Activated T-cell treated with anti-CD3 and anti-CD28 coated beads, Interleukin-2, amount 50 U/mL, for 48 hours (primary cell): ENCODE data around the gene ZFAND3.
"Not testable (repeated sequence)": the region's sequence is repeated elsewhere in the genome, so short reads cannot be mapped to it uniquely, and the experiment has no call there.

ENCODE experiments used
- DNase-seq, 2 experiments: peaks; one replicate each; pipeline ENCODE4 v3.0.0-alpha.2; 2020

ZFAND3 gene

DNA sequence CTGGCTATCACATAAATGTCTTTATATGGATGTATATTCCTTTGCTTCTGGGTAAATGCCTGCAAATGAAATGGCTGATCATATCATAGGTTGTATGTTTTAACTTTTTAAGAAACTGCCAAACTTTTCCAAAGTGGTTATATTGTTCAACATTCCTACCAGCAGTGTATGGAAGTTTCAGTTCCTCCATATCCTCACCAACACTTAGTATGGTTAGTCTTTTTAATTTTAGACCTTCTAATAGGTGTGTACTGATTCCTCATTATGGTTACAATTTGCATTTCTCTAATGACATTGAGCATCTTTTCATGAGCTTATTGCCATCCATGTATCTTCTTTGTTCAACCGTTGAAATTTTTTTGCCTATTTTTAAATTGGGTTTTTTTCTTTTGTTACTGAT, 155.4 kb downstream of the ZFAND3 start:
- DNase-seq, result no peak

DNA sequence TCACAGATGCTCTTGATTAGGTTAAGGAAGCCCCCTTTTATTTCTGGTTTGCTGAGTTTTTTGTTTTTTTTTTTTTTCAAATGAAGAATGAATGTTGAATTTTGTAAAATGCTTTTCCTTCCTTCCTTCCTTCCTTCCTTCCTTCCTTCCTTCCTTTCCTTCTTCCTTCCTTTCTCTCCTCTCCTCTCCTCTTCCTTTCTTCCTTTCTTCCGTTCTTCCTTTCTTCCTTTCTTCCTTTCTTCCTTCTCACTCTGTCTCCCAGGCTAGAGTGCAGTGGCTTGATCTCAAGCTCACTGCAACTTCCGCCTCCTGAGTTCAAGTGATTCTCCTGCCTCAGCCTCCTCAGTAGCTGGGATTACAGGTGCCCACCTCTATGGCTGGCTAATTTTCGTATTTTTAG, 158.2 kb downstream of the ZFAND3 start:
- DNase-seq, result no peak

DNA sequence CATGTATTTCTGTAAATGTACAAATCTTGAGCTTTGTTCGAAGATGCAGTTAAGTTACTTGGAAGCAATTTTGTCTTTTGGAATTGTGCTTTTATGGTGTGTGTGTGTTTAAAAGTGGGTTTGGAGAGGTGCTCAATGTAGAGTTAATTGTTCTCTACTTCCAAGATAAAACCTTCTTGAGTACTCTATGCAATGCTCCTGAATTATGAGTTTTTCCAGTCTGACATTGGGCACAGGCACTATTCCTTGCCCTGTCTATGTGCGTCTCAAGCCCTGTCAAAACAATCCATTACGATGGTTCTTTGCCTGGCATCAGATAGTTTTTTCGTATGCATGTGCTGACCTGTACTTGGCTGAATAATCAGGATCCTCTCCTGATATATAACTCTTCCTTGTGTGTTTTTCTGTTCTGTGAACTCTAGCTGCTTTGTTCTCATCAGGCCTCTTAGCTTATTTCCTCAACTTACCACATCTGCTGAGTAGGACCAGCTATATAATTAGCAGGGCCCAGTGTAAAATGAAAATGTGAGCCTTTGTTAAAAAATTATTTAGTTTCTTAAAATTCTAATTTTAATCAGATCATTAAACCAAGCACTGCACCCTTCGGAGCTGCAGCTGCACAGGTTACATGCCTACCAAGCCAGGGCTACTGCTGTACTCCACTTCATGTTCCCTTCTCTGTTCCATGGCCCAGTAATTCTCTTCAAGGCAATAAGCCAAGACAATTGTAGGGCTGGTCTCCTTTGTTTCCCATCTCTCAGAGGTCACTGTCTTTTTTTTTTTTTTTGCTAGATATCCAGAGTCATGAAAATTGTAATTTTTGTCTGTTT, 160.1 kb downstream of the ZFAND3 start:
- DNase-seq, result no peak

DNA sequence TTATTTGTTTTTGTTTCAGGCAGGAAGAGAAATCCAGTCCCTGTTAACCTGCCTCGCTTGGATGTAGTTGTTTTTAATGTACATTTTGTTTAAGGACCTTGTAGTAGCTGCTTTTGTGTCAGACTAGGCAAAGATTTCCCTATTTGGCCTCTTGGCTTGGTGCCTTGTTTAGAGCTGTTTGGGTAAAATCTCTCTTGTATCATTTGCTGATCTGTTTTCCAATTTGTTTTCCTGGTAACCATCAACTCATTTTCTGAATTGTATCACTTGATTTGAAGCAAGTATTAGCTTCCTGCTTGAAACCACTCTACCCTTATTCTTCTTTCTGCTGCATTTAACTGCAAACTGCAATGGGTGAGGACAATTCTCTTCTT, 160.7 kb downstream of the ZFAND3 start:
- no peak for DNase-seq

DNA sequence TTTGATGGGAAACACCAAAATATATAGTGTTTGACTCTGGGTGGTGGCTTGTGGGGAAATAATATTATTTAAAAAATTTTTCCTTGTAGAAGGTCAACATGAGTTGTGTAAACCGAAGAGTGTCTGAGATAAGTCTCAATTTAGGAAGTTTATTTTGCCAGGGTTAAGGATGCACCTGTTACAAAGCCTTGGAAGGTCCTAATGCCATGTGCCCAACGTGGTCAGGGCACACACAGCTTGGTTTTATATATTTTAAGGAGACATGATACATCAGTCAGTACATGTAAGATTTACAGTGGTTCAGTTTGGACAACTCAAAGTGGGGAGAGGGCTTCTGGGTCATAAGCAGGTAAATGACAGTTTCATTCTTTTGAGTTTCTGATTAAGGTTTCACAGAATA, 162.1 kb downstream of the ZFAND3 start:
- no peak for DNase-seq

DNA sequence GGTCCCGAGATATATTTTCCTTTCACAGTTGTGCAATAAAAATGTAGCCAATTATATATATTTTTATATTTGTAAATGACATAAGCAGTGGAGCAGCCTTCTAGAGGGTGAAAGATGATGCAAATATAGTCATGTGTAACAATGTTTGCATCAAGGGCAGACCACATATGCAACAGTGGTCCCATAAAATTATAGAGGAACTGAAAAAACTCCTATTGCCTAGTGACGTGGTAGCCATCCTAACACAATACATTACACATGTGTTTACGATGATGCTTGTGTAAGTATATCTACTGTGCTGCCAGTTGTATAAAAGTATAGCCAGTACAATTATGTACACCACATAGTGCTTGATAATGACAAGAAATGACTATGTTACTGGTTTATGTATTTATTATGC, 162.8 kb downstream of the ZFAND3 start:
- DNase-seq, result no peak

DNA sequence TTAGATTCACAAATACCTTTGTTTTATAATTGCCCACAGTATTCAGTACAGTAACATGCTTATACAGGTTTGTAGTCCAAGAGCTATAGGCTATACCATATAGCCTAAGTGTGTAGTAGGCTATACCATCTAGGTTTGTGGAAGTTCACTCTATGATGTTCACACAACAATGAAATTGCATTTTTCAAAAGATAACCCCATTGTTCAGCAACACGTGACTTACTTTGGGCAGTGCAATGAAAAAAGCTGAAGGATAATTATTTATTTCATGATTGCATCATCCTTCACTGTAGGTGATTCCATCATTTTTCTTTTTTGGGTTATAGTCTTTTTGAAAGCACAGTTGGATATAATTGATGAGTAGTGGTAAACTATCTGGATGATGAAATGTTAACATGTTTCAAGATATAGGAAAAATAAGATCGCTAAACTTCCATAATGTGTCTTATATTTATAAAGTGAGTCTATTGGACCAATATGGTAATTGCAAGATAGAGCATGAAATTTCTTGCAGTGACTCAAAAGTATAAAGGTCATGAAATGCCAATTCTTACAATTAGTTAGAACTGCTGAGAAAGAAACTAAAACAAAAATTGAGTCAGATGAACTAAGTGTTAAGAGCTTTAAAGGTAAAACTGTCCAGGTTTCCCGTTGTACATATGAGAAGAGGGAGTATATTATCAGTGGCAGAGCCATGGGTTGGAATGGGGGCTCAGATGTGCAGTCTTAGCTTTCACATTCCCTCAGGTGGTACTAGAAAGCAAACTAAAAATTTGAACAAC, 164.4 kb downstream of the ZFAND3 start:
- peak in 1 of 2 experiments; percentile 25 for DNase-seq

DNA sequence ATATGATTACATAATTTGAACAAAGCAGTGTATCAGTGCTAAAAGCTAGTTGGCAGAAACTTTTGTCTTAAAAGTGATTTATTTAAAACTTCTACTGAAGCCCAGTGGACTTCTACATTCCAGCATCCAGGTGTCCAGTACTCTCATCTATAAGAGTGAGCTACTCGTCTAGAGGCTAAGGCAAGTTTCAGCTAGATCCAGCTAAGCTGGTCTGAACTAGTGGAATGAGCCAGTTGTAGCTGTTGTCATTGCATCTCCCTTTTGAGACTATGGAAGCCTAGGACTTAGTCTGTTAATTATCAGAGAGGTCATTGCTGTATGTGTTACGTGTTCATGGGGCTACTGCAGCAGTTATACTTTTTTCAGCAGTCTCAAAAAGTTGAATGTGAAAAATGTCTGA, 165.1 kb downstream of the ZFAND3 start:
- DNase-seq, result no peak

DNA sequence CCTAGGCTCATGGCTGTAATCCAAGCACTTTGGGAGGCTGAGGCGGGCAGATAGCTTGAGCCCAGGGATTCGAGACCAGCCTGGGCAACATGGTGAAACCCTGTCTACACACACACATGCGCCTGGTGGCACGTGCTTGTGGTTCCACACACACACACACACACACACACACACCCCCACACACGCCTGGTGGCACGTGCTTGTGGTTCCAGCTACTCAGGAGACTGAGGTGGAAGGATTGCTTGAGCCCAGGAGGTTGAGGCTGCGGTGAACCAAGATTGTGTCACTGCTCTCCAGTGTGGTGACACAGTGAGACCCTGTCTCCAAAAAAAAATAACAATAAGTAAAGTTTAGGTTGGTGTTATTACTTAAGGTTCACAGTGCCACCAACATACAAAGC, 165.8 kb downstream of the ZFAND3 start:
- DNase-seq, result peak; percentile 69

DNA sequence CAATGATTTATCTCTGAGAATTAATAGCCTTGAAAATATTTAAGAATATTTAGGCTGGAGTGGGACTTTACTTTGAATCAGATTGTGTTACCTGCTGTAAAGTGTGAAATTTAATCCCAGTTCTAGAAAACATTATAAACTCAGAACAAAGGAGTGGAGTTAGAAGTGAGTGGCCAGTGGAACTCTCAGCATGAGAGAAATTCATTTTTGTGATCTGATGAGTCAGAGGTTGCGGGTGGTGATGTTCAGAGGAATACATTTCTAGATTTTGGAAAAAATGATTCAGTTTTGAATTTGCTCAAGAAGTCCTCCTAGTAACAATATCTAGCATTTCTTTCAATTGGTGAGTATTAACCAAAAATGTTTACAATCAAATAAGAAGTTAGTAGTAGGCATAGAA, 167.5 kb downstream of the ZFAND3 start:
- peak; percentile 34 to 37 for DNase-seq

DNA sequence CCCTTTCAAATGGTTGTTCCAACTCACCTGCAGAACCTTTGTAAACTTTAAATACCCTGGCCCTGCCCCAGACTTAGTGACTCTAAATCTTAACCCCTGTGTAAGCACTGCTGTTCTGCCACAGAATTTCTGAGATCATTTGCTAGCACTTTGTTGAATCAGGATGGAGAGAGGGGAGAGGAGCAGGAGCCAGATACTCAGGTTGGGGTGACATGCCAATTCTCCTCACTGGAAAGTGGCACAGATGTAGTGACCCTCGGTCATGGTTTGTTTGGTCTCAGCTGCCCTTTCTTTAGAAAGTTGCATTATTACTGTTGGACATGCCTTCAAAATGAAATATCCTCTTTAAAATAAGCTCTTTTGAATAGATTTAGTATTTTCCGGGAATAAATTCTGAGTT, 168.0 kb downstream of the ZFAND3 start:
- no peak for DNase-seq

DNA sequence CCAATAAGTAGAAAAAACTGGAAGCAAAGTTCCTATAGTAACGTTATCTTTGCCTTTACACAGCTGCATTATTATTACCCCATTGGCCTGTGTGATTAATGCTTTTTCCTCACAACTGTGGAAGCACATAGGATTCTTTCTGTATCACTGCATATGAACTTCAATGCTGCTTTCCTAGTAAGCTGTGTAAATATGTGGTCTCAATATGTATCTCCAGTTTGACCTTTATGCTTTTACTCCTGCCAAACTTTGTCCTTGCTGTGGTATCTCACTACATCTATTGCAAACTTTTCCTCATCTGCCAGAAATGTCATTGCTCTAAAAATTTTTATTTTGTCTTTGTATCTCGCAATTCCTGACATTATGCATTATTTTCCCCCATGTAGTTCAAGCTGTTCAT, 168.6 kb downstream of the ZFAND3 start:
- DNase-seq, result no peak

DNA sequence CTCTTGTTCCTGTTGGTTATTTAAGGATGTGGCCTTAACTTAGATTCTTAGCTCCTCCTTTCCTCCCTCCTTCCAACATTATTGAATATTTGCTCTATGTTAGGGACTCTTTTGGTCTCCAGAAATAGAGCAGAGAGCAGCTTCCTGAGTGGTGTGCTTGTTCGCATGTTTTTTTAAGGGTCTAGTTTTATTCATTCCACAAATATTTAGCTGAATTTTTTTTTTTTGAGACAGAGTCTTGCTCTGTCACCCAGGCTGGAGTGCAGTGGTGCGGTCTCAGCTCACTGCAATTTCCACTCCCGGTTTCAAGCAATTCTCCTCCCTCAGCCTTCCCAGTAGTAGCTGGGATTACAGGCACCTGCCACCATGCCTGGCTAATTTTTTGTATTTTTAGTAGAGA, 169.2 kb downstream of the ZFAND3 start:
- DNase-seq, result no peak

DNA sequence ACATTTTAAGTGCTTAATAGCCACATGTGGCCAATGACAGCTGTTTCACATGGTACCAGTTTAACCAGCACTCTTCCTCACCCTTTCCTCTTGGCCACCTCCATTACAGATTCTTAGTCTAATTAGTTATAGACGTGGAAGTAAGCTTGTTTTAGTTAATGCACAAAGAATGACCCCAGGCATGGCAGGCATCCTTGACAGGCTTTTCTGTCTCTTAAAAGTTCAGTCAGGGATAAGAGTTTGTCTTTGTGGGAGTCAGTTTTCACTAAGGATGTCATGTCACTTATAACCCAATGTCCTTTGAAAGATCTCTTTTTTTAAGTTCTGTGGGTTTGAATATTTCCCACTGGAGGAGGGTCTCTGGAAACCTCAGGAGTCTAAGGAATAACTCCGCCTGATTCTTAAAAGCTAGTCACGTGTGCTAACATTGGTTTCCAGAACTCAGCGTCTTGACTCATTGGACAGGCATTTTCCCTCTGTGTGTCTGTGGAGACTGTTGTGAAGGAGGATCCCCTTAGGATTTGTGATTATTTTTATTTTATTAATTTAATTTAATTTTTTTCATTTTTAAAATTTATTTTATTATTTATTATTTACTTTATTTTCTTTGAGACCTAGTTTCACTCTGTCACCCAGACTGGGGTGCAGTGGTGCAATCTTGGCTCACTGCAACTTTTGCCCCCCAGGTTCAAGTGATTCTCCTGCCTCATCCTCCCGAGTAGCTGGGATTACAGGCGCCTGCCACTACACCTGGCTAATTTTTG, 171.4 kb downstream of the ZFAND3 start:
- no peak for DNase-seq

DNA sequence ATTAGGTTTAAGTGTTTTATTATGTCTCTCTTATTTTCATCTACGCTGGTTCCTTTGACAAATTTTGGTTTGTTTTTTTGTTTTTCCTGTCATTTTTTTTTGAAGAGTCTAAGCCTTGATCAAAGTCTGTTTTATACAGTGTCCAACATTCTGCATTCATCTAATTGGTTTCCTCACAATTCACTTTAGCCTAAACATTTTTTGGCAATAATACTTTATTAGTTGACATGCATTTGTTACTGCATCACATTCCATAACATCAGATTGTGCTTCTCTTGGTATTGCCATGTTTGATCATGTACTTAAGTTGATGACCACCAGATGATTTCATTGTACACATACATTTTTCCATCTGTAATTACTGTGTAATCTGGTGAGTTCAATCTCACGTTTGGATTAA, 173.2 kb downstream of the ZFAND3 start:
- no peak for DNase-seq

DNA sequence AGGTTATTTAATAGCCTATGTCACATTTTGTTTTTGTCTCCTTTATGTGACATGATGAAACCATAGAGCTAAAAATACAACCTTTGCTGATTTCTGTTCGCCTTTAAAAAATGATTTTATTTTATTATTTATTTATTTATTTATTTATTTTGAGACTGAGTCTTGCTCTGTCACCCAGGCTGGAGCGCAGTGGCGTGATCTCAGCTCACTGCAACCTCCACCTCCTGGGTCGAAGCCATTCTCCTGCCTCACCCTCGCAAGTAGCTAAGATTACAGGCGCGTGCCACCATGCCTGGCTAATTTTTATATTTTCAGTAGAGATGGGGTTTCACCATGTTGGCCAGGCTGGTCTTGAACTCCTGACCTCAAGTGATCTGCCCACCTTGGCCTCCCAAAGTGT, 173.7 kb downstream of the ZFAND3 start:
- DNase-seq, result not testable (repeated sequence)

DNA sequence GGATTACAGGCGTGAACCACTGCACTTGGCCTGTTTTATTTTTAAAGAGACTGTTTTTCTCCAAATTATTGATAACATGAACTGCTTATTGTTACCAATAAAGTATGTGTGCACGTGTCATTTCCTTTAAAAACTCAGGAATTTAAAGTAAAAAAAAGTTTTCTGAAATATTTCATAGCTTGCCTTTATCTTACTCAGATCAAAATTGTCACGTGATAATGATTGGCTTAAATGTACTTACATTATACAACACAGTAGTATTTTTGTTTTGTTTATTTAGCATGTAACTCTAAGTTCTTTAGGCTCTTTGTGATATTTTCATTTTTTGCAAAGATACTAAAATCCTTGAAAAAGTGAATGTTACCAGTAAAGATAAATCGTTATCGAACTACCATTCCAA, 174.1 kb downstream of the ZFAND3 start:
- no peak for DNase-seq

DNA sequence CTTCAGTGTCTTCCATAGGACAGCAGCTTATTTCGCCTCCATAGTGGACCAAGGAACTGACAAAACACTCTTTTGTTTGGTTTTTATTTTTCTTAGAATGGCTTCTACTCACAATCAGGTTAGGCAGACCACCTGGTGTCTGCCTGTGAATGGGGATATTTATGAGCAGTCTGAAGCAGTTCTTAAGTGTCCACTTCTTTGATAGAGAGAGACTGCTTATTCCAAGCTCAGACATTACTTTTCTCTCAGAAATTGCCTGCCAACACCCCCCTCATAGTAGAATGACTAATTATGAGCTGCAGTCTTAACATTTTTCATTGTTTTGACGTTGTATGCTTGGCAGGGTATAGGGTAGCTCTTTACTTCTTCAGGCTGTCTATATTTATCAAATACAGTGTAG, 174.7 kb downstream of the ZFAND3 start:
- DNase-seq, result no peak

DNA sequence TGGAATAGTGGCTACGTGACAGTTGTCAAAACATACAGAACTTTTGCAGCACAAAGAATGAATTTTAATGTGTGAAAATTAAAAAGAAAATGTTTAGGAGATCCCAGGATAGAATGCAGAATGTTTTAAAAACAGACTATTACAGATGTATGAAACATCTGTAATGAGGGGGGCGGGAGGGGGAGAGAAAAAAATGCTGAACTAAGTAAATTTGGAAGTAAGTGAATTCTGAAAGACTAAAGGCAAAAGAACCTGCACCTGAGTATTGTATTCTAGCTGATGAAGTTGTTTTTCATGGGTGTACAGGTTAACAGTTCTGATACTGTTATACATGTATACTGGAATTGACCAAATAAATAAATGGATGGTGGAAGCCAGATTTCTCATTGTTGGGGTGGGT, 178.8 kb downstream of the ZFAND3 start:
- DNase-seq, result no peak

DNA sequence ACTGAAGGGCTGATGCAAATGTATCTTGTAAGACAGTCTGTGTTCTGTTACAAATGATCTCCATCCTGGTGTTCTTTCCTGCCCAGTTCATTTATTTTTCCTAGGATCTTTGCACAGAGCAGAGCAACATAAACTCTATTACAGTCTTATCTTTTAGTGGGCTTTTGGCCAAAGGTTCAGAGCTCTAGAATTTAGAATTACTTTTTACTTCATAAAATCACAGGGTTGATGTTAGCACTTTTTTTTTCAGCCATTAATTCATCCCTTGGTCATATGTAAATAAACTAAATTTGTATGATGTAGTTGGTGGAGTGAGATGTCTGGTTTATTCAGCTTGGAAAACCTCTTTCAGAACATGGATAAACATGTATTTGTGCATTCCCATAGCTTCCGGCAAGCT, 181.9 kb downstream of the ZFAND3 start:
- DNase-seq, result no peak

DNA sequence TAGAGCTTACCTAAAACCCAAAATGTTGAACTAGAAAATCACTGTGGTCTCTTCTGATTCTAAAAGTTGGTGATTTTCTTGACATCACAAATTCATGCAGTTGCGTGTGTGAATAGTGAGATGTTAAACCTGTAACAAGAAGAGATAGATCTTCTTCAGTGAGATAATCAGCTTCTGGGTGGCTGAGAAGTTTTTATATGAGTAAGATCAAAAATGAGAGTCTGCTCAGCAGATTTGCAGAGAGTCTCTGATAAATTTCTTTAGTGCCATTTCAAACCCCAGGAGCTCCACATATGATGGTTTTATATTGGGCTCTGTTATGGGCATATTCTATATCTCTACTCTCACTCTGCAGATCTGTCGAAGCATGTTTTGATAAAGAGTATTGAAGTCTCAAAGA, 185.4 kb downstream of the ZFAND3 start:
- DNase-seq, result no peak

DNA sequence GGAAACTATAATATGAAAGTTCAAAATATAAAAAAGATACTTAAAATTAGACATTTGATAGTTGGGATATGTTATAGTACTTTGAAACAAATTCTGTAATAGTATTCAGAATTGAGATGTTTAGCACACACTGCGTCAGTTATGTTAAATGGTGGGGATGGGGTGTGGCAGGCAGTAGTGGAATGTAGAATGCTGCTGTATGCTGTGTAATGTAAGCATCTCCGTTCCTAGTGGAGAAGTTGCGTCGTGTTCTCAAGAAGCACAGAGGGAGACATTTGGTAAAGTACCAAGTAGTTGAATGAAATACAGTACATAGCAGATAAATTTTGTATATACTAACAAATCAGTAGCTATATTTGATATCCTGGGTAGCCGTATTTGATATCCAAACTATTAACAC, 192.4 kb downstream of the ZFAND3 start:
- no peak for DNase-seq

DNA sequence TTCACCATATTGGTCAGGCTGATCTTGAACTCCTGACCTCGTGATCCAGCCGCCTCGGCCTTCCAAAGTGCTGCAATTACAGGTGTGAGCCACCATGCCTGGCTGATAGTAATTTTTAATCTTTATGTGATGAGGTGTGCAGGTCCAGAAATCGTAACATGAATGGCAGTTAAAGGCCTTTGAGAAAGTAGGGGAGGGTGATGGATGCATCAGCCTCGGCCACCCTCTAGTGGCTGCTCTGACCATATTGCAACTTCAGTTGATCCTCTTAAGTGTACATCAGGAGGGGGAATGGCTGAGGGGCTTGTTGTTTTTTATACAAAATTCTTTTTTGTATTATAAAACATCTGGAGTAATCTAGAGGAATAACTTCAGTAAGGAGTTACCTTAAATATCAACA, 193.0 kb downstream of the ZFAND3 start:
- peak in 1 of 2 experiments; percentile 28 for DNase-seq

DNA sequence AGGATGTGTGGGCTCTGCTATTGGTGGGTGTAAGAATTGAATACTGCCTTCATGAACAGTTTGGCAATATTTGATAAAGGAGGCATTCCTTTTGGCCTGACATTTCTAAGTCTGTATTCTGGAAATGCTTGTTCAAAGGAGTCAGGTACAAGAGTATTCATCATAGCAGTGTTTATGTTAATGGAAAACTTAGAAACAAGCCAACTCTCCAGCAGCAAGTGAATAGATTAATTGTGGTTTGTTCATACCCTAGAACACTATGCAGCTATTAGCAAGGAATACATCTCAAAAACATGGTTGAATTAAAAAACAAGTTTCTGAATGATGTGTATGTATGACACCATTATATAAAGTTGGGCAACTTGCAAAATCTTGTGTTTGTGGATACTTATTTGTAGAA, 195.8 kb downstream of the ZFAND3 start:
- no peak for DNase-seq
